ENCODE results near the gene TEK.
"Not testable (repeated sequence)": the region's sequence is repeated elsewhere in the genome, so short reads cannot be mapped to it uniquely, and the experiment has no call there.

TEK gene

GRCh38 chr9:27209034-27209433 is 100.0 kb downstream of the TEK start:
- no peak for TF ChIP-seq CTCF (IDR thresholded peaks at IDR 0.05; ENCODE audit: low read depth, low read length, missing control alignments)
- in situ Hi-C loops (cut with HindIII; ENCODE audit: low pct_ligation_motif_present, low sequenced_read_pairs), result no loop called here
- no peak overlapping the region for H3K4me3 ChIP-seq (ENCODE audit: low read depth, low read length)
- H3K36me3 ChIP-seq (replicated peaks), result no peaks in the 10 kb centered on the region
- DNase-seq, result no peak
- no peaks in the 10 kb centered on the region for H3K27me3 ChIP-seq (replicated peaks)
- H3K27ac ChIP-seq, result no peak overlapping the region

- Histone ChIP-seq H3K4me3 (ENCODE audit: low read depth, low read length) (no peak overlapping the region), H3K36me3 (replicated peaks) (no peaks in the 10 kb centered on the region), H3K27ac (no peak overlapping the region), H3K27me3 (replicated peaks) (no peaks in the 10 kb centered on the region)
- no peak for DNase-seq
- in situ Hi-C loops (cut with HindIII; ENCODE audit: low pct_ligation_motif_present, low sequenced_read_pairs), result no loop called here
- no peak for TF ChIP-seq CTCF (IDR thresholded peaks at IDR 0.05; ENCODE audit: low read depth, low read length, missing control alignments)
These were observed 101.6 kb downstream of the TEK start for GRCh38 chr9:27210588-27210987.

- H3K4me3 ChIP-seq (ENCODE audit: low read depth, low read length), result no peak overlapping the region
- H3K27ac ChIP-seq, result no peak overlapping the region
- H3K36me3 ChIP-seq (replicated peaks), result no peaks in the 10 kb centered on the region
- no peak for TF ChIP-seq CTCF (IDR thresholded peaks at IDR 0.05; ENCODE audit: low read depth, low read length, missing control alignments)
- H3K27me3 ChIP-seq (replicated peaks), result no peaks in the 10 kb centered on the region
- in situ Hi-C loops (cut with HindIII; ENCODE audit: low pct_ligation_motif_present, low sequenced_read_pairs), result no loop called here
- no peak for DNase-seq
These were observed 103.2 kb downstream of the TEK start for GRCh38 chr9:27212191-27212590.

GRCh38 chr9:27212621-27213020 is 103.6 kb downstream of the TEK start:
- DNase-seq, result no peak
- no peaks in the 10 kb centered on the region for H3K36me3 ChIP-seq (replicated peaks)
- H3K27me3 ChIP-seq (replicated peaks), result no peaks in the 10 kb centered on the region
- H3K27ac ChIP-seq, result no peak overlapping the region
- no peak overlapping the region for H3K4me3 ChIP-seq (ENCODE audit: low read depth, low read length)
- no peak for TF ChIP-seq CTCF (IDR thresholded peaks at IDR 0.05; ENCODE audit: low read depth, low read length, missing control alignments)
- in situ Hi-C loops (cut with HindIII; ENCODE audit: low pct_ligation_motif_present, low sequenced_read_pairs), result no loop called here

- H3K27me3 ChIP-seq (replicated peaks), result no peaks in the 10 kb centered on the region
- no peaks in the 10 kb centered on the region for H3K36me3 ChIP-seq (replicated peaks)
- in situ Hi-C loops (cut with HindIII; ENCODE audit: low pct_ligation_motif_present, low sequenced_read_pairs), result no loop called here
- DNase-seq, result peak; percentile 7
- no peak for TF ChIP-seq CTCF (IDR thresholded peaks at IDR 0.05; ENCODE audit: low read depth, low read length, missing control alignments)
- H3K4me3 ChIP-seq (ENCODE audit: low read depth, low read length), result no peak overlapping the region
- no peak overlapping the region for H3K27ac ChIP-seq
These were observed 118.2 kb downstream of the TEK start for GRCh38 chr9:27227192-27227591.

GRCh38 chr9:27239648-27240047 is 130.6 kb downstream of the TEK start:
- H3K36me3 ChIP-seq (replicated peaks); DNase-seq; H3K4me3 ChIP-seq (ENCODE audit: low read depth, low read length); H3K27ac ChIP-seq; in situ Hi-C loops (cut with HindIII; ENCODE audit: low pct_ligation_motif_present, low sequenced_read_pairs); H3K27me3 ChIP-seq (replicated peaks): not testable (repeated sequence)

All from brain microvascular endothelial cell (primary cell).